NB4 (cell line): ENCODE results near the gene THSD4.

Experiments used
- MAX ChIP-seq: IDR thresholded peaks from 2 replicates; pipeline ENCODE4 v1.6.1; 2011; ENCODE audit warnings: low read depth, low read length
- POLR2A ChIP-seq: IDR thresholded peaks from 2 replicates; pipeline ENCODE4 v1.6.1; 2011; ENCODE audit warnings: mild to moderate bottlenecking; ENCODE audit not compliant: insufficient read length; ENCODE audit errors: extremely low read depth
- TF ChIP-seq, protein P1 (sequence below): IDR thresholded peaks from one replicate; pipeline ENCODE4 v1.5.1; 2012; ENCODE audit warnings: low read depth, low read length

- TF ChIP-seq MAX (no peak), POLR2A (no peak)
- TF ChIP-seq, protein P1, sequence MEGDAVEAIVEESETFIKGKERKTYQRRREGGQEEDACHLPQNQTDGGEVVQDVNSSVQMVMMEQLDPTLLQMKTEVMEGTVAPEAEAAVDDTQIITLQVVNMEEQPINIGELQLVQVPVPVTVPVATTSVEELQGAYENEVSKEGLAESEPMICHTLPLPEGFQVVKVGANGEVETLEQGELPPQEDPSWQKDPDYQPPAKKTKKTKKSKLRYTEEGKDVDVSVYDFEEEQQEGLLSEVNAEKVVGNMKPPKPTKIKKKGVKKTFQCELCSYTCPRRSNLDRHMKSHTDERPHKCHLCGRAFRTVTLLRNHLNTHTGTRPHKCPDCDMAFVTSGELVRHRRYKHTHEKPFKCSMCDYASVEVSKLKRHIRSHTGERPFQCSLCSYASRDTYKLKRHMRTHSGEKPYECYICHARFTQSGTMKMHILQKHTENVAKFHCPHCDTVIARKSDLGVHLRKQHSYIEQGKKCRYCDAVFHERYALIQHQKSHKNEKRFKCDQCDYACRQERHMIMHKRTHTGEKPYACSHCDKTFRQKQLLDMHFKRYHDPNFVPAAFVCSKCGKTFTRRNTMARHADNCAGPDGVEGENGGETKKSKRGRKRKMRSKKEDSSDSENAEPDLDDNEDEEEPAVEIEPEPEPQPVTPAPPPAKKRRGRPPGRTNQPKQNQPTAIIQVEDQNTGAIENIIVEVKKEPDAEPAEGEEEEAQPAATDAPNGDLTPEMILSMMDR: no peak
Measured at GRCh38 chr15:71776304-71776703, 661.0 kb downstream of the THSD4 start.
